Naive thymus-derived CD4-positive, alpha-beta T cell (primary cell): Measurements from ENCODE around the gene FBXO38. TPM values are rescaled to one million over a fixed set of nuclear protein-coding genes. Genes with fewer than 3 reads are reported as not detected.

Experiments
- polyA plus RNA-seq, 2 donors: library from polyadenylated mRNA; unstranded; fragments of 300-500 nt; fragmentation: Illumina TruSeq; gene quantifications; one replicate each; pipeline ENCODE4 v1.2.3, GENCODE V29; 2021
- total RNA-seq, 6 experiments: library from RNA in 5 of 6; stranded (reverse) in 5 of 6; gene quantifications; 1 replicate in 5 of 6; 2 replicates in 1 of 6; pipeline ENCODE4 v1.2.3 and lab custom pipeline; 2021 to 2026

Gene FBXO38
- total and polyA plus RNA-seq, 7 experiments from 2014 or later: 16.7 to 80.0 (median 62.1) TPM

Other genes with a start within 250 kb of the FBXO38 start
- not detected for gene SPINK14, start 215.4 kb upstream of the FBXO38 start, total RNA-seq
- gene SPINK14, start 215.4 kb upstream of the FBXO38 start, polyA plus RNA-seq: not detected
- not detected for gene SPINK6, start 180.9 kb upstream of the FBXO38 start, total RNA-seq
- gene SPINK6, start 180.9 kb upstream of the FBXO38 start, polyA plus RNA-seq: not detected
- not detected for gene MARCOL, start 145.4 kb upstream of the FBXO38 start, total RNA-seq
- gene MARCOL, start 145.4 kb upstream of the FBXO38 start, polyA plus RNA-seq: not detected
- gene SPINK13, start 115.2 kb upstream of the FBXO38 start, total RNA-seq: not detected
- not detected for gene SPINK13, start 115.2 kb upstream of the FBXO38 start, polyA plus RNA-seq
- not detected for gene SPINK7, start 71.5 kb upstream of the FBXO38 start, total RNA-seq
- gene SPINK7, start 71.5 kb upstream of the FBXO38 start, polyA plus RNA-seq: not detected
- gene SPINK9, start 48.4 kb upstream of the FBXO38 start, total RNA-seq: not detected
- 1 to 10 TPM in 1 of 2 donors, not detected in 1; 1.0 TPM for gene SPINK9, start 48.4 kb upstream of the FBXO38 start, polyA plus RNA-seq